Activated T-helper 1 cell treated with Interleukin-2 at 50 U/mL for 16 hours (primary cell): ENCODE results near the gene RAB5IF.
A peak's percentile ranks its signal among the peaks of the same experiment; 100 is the strongest.
"Not testable (repeated sequence)": the region's sequence is repeated elsewhere in the genome, so short reads cannot be mapped to it uniquely, and the experiment has no call there.

Source experiments
- DNase-seq: peaks from one replicate; pipeline ENCODE4 v3.0.0-alpha.2; 2020; ENCODE audit warnings: low read depth

Gene RAB5IF

GRCh38 chr20:36605399-36606157, at the start of gene RAB5IF:
RAB5IF (plus strand) TSS chr20:36605779; CDS start chr20:36605952, 173 bp downstream.
- peak; percentile 99 for DNase-seq

GRCh38 chr20:36562724-36563123, 42.9 kb upstream of the RAB5IF start:
- no peak for DNase-seq

GRCh38 chr20:36563374-36563773, 42.2 kb upstream of the RAB5IF start:
- DNase-seq, result no peak

- not testable (repeated sequence) for DNase-seq
Measured at GRCh38 chr20:36564078-36564725, 41.4 kb upstream of the RAB5IF start.

DNA sequence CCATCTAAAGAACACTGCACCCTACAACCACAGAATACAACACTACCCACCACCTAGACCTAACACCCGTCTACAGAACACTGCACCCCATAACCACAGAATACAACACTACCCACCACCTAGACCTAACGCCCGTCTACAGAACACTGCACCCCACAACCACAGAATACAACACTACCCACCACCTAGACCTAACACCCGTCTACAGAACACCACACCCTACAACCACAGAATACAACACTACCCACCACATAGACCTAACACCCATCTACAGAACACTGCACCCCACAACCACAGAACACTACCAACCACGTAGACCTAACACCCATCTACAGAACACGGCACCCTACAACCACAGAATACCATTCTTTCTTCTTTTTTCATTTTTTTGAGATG, 40.9 kb upstream of the RAB5IF start:
- not testable (repeated sequence) for DNase-seq

DNA sequence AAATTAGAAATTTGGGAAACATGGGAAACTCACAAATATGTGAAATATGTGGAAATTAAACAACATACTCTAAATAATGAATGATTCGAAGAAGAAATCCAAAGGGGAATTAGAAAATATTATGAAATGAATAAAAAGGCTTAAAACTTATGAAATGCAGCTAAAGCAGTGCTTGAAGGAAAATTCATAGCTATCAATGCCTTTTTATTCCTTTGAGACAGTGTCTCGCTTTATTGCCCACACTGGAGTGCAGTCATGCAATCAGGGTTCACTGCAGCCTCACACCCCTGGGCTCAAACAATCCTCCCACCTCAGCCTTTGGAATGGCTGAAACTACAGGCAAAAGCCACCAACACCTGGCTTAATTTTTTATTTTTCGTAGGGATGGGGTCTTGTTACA, 40.1 kb upstream of the RAB5IF start:
- DNase-seq, result no peak

DNA sequence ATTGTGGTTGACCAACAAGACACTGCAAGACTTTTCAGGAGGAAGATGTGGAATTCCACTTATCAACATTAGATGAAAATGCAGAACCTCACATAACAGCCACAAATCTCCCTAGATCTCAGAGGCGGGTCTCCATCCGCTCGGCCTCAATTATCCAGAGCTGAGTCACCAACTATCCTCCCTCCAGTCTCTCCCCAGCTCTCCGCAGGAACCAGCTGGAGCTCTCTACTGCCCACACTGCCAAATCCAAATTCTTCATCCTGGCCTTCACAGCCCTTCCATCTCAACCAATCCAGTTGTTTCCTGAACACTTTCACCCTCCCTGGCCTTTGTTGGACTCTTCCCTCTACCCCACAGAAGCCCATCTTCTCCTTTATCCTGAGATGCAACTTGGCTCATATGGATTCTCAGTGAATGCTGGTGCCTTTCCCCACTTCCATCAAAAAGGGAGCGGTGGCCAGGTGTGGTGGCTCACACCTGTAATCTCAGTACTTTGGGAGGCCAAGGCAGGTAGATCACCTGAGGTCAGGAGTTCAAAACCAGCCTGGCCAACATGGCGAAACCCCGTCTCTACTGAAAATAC, 35.6 kb upstream of the RAB5IF start:
- DNase-seq, result no peak

- DNase-seq, result no peak
Measured at GRCh38 chr20:36571564-36572504, 33.7 kb upstream of the RAB5IF start.

DNA sequence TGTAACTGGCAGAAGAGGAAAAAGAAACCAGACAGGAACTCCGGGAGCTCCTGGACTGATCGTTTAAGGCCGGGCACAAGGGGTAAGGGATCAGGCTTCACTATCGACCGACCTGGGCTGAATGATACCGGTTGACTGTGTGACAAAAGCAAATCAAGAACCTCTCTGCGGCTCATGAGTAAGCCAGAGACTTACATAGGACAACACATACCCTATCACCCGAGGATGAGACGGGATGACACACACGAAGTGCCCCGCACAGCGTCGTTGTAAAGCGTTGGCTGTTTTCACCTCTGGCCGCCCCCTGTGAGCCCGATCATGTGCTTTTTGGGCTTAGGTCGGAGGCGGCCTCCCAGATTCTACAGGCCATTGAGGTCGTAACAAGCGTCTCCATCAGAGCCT, 32.9 kb upstream of the RAB5IF start:
- DNase-seq, result peak; percentile 42

DNA sequence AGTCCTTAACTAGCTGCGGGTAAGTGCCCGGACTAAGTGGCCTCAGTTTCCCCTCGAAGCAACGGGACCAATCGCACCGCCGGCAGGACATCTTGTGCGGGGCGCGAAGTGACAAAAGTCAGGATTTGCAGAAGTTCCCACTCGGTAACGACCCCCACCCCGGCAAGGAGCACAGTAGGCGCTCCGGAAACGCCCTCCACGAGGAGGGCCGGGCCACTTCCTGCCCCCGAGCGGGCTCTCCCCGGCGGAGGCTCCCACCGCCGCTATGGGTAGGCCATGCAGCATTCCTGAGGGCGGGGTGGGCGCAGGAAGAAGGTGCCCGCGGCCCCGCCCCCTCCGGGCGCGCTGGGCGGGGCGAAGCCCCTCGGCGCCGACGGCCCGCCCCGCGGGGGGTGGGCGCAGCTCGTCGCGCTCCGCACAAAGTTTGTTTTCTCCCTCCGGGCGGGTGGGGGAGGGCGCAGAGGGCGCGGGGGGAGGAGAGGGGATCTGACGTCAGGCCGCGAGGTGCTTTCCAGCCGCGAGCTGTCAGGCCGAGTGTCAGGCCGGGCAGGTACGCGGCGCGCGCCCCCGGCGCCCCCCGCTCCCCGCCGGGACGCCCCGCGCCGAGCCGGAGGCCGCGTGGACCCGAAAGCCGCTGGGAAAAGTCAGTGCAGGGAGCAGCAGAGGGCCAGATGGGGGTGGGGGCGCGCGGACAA, 32.3 kb upstream of the RAB5IF start, which contains the start of gene TGIF2:
Gene TGIF2, plus strand, starts transcription at position 495 of the 695 bp plus-strand sequence. CDS start 5,178 bp downstream, outside the sequence.
- peak; percentile 82 for DNase-seq

- DNase-seq, result no peak
Measured at GRCh38 chr20:36573798-36574365, 31.7 kb upstream of the RAB5IF start.

DNA sequence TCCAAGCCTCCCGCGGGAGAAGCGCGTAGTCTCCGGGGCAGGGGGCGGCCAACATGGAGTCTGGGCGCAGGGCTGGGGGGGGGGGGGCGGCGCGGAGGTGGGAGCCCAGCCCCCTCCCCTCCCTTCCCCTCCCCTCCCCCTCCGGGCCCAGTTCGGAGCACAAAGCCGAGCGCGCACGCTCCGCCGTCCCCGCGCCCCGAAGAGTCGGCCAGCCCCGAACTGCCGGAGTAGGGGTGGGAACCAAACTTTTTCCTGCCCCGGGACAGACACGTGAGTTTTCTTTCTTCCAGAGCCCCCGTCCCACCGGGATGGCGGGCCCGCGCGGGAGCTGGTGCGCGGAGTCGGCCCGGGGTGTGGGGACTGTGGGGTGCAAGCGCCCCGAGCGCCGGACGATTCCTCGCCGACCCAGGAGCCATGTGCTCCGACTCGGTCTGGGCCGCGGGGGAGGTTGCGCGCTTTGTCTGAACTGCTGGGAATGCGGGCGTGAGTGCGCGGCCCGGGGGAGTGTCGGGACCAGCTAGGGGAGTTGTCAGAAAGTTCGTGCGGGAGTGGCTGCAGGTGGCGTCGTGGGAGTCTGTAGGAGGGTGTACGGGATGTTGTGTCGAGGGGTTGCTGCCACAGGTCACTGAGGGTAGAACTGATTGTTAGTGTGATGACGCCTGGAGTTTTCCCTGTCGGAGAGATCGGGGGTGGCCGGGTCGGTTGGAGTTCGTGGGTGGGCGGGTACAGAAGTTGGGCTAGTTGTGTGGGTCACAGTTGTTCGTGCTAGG, 31.0 kb upstream of the RAB5IF start:
- no peak for DNase-seq

GRCh38 chr20:36576081-36576445, 29.5 kb upstream of the RAB5IF start:
- no peak for DNase-seq

- DNase-seq, result no peak
Measured at GRCh38 chr20:36578356-36579041, 27.1 kb upstream of the RAB5IF start.

GRCh38 chr20:36579996-36580545, 25.5 kb upstream of the RAB5IF start:
- no peak for DNase-seq

GRCh38 chr20:36582322-36582721, 23.3 kb upstream of the RAB5IF start:
- no peak for DNase-seq

DNA sequence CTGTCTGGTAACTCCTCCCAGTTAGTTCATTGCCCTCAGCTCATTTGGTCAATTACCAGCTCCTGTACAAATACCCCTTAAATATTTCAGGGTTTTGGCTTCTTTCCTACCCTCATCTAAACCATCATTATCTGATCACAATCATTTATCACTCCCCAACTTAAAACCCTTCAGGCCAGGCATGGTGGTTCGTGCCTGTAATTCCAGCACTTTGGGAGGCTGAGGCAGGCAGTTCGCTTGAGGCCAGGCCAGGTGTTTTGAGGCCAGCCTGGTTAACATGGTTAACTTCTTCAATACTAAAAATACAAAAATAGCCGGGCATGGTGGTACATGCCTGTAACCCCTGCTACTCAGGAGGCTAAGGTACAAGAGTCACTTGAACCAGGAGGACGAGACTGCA, 22.8 kb upstream of the RAB5IF start:
- no peak for DNase-seq

DNA sequence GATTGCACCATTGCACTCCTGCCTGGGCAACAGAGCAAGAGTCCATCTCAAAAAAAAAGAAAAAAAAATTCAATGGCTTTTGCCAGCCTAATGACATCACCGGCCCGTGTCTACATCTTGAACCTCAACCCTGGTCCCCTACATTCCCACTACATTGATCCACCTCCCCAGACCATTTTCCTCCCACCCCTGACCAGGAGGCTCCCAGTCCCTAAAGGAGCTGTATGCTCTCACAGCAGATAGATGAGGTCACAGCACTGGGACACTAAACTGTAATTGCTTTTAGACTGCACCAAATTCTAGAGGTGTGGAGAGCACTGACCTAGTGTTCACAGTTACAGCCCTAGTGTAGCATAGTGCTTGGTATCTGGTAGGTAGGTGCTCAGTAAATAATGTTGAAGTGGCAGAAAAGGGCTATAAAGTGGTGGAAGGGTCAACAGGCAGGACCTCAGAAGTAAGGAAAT, 21.5 kb upstream of the RAB5IF start:
- DNase-seq, result no peak

DNA sequence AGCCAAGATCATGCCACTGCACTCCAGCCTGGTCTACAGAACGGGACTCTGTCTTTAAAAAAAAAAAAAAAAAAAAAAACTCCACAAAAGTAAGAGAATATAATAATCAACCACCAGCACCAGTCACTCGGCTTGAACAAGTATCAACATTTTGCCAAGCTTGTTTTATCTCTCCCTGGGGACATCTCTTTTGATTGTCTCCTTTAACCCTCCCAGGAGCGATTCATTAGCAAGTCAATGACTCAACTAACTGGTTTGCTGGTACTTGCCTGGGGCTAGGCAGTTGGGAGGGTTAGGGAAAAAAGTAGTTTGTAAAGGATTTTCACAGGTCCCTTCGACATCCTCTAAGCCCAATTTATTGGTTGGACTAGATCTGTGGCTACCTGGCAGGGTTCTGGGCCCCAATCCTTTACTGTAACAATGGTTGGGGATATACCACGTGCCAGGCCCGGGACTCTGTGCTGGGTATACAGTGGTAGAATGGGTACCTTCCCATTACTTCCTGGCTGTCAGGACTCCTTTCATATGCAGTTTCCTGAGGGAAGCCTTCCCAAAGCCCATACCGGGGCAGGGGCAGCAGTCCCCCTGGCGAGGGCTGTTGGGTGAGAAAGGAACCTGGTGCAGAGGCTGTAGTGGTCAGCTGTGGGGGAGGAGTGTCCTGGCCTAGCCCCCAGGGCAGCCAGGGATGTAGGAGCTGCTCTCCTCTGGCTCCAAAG, 20.0 kb upstream of the RAB5IF start:
- no peak for DNase-seq
